Liver (tissue), 9 donors: ENCODE results near the gene ASPG. TPM values are rescaled to one million over a fixed set of nuclear protein-coding genes. Genes with fewer than 3 reads are reported as not detected.

ENCODE experiments used
- DNase-seq: peaks from one replicate; pipeline ENCODE4 v3.0.0-alpha.2; 2017; ENCODE audit warnings: low spot score
- H3K27ac ChIP-seq, 2 donors: one replicate each; pipeline ENCODE4 v1.7.0; 2013; ENCODE audit warnings: inconsistent platforms in 2 of 2, low read length in 2 of 2, control low read depth in 1 of 2, low read depth in 1 of 2, mild to moderate bottlenecking in 1 of 2
- H3K27me3 ChIP-seq, 4 donors: one replicate each; pipeline versions ENCODE4 v1.6.1 to v1.7.0; 2013; ENCODE audit warnings: low read length in 3 of 4, inconsistent platforms in 1 of 4, mild to moderate bottlenecking in 1 of 4, moderate library complexity in 1 of 4; ENCODE audit not compliant: control insufficient read depth in 4 of 4, insufficient read depth in 4 of 4
- H3K36me3 ChIP-seq, 4 donors: one replicate each; pipeline versions ENCODE4 v1.6.1 to v1.7.0; 2013; ENCODE audit warnings: low read length in 3 of 4, mild to moderate bottlenecking in 3 of 4, low read depth in 1 of 4, moderate library complexity in 1 of 4; ENCODE audit not compliant: control insufficient read depth in 4 of 4, insufficient read depth in 3 of 4
- H3K4me1 ChIP-seq, 4 donors: one replicate each; pipeline versions ENCODE4 v1.6.1 to v1.7.0; 2013; ENCODE audit warnings: low read length in 3 of 4, mild to moderate bottlenecking in 3 of 4, moderate library complexity in 1 of 4; ENCODE audit not compliant: control insufficient read depth in 4 of 4, insufficient read depth in 4 of 4
- H3K4me3 ChIP-seq, 3 donors: one replicate each; pipeline versions ENCODE4 v1.6.1 to v1.7.0; 2013; ENCODE audit warnings: low read length in 3 of 3, control low read depth in 1 of 3, low read depth in 1 of 3, mild to moderate bottlenecking in 1 of 3
- H3K9ac ChIP-seq, 2 donors: one replicate each; pipeline ENCODE4 v1.7.0; 2013; ENCODE audit warnings: low read length in 2 of 2, mild to moderate bottlenecking in 2 of 2, moderate library complexity in 2 of 2, control low read depth in 1 of 2, low read depth in 1 of 2
- H3K9me3 ChIP-seq, 4 donors: one replicate each; pipeline versions ENCODE4 v1.6.1 to v1.7.0; 2013; ENCODE audit warnings: low read length in 3 of 4; ENCODE audit not compliant: control insufficient read depth in 4 of 4
- ATF3 ChIP-seq: IDR thresholded peaks from 2 replicates; pipeline ENCODE4 v1.6.1; 2016; ENCODE audit warnings: antibody characterized with exemption
- CTCF ChIP-seq: fragments of 150-350 bp; IDR thresholded peaks from 2 replicates; pipeline ENCODE4 v1.5.1; 2017; ENCODE audit warnings: improper control_type of control experiment, low read depth, low read length; ENCODE audit not compliant: missing input control
- EGR1 ChIP-seq, 2 donors: IDR thresholded peaks; 2 replicates each; pipeline ENCODE4 v1.6.1; 2016 to 2018; ENCODE audit warnings: antibody characterized with exemption in 2 of 2, low read depth in 2 of 2
- FOXA1 ChIP-seq: IDR thresholded peaks from 2 replicates; pipeline ENCODE4 v1.6.1; 2016; ENCODE audit warnings: antibody characterized with exemption
- FOXA2 ChIP-seq: IDR thresholded peaks from 2 replicates; pipeline ENCODE4 v1.6.1; 2016; ENCODE audit warnings: antibody characterized with exemption
- GABPA ChIP-seq, 2 donors: IDR thresholded peaks in 1 of 2; conservative IDR thresholded peaks in 1 of 2; 2 replicates each; pipeline ENCODE4 v1.6.1; 2016; ENCODE audit warnings: antibody characterized with exemption in 2 of 2, mild to moderate bottlenecking in 1 of 2, moderate library complexity in 1 of 2
- HNF4A ChIP-seq, 2 donors: conservative IDR thresholded peaks; 2 replicates each; pipeline ENCODE4 v1.6.1; 2016; ENCODE audit warnings: antibody characterized with exemption in 2 of 2, mild to moderate bottlenecking in 2 of 2
- HNF4G ChIP-seq: IDR thresholded peaks from 2 replicates; pipeline ENCODE4 v1.6.1; 2016; ENCODE audit warnings: antibody characterized with exemption
- JUND ChIP-seq, 2 donors: IDR thresholded peaks; 2 replicates each; pipeline ENCODE4 v1.6.1; 2016; ENCODE audit warnings: antibody characterized with exemption in 2 of 2
- MAX ChIP-seq: IDR thresholded peaks from 2 replicates; pipeline ENCODE4 v1.6.1; 2016; ENCODE audit warnings: antibody characterized with exemption
- NR2F2 ChIP-seq: IDR thresholded peaks from 2 replicates; pipeline ENCODE4 v1.6.1; 2016; ENCODE audit warnings: antibody characterized with exemption
- RAD21 ChIP-seq, 2 donors: IDR thresholded peaks; 2 replicates each; pipeline ENCODE4 v1.6.1; 2016; ENCODE audit warnings: antibody characterized with exemption in 2 of 2, mild to moderate bottlenecking in 2 of 2
- REST ChIP-seq: IDR thresholded peaks from 2 replicates; pipeline ENCODE4 v1.6.1; 2016; ENCODE audit warnings: antibody characterized with exemption, mild to moderate bottlenecking
- RXRA ChIP-seq, 2 donors: IDR thresholded peaks; 2 replicates each; pipeline ENCODE4 v1.6.1; 2017 to 2018; ENCODE audit warnings: antibody characterized with exemption in 2 of 2, mild to moderate bottlenecking in 1 of 2
- SP1 ChIP-seq: IDR thresholded peaks from 2 replicates; pipeline ENCODE4 v1.6.1; 2018; ENCODE audit warnings: antibody characterized with exemption, mild to moderate bottlenecking
- TAF1 ChIP-seq: conservative IDR thresholded peaks from 2 replicates; pipeline ENCODE4 v1.6.1; 2016; ENCODE audit warnings: antibody characterized with exemption, mild to moderate bottlenecking
- YY1 ChIP-seq: IDR thresholded peaks from 2 replicates; pipeline ENCODE4 v1.6.1; 2016; ENCODE audit warnings: antibody characterized with exemption, mild to moderate bottlenecking
- ZBTB33 ChIP-seq: IDR thresholded peaks from 2 replicates; pipeline ENCODE4 v1.6.1; 2016; ENCODE audit warnings: antibody characterized with exemption
- WGBS: extraction: QIAGEN DNeasy Blood & Tissue Kit; methylation state at CpG from one replicate; pipeline ENCODE4 v1.1.7; 2013; 5-methylcytosine and 5-hydroxymethylcytosine counted together
- polyA plus RNA-seq, 2 donors: library from polyadenylated mRNA; stranded (reverse) in 1 of 2; unstranded in 1 of 2; fragments of 200-250 nt in 1 of 2; fragments of >200 nt in 1 of 2; fragmentation: Nextera tagmentation in 1 of 2; extraction: Ambion mirVana in 1 of 2; gene quantifications; one replicate each; pipeline versions ENCODE4 v1.2.1 to v1.2.3, GENCODE V29; 2013 to 2015
- total RNA-seq, 2 donors: library from RNA; depleted of rRNA; stranded (reverse); fragments of >200 nt; gene quantifications; one replicate each; pipeline ENCODE4 v1.2.3, GENCODE V29; 2014
- donor health status: healthy.
- donor health status: healthy.
- donor health status: healthy.
- donor health status: healthy.
- donor health status: healthy.

Gene ASPG
- total and polyA plus RNA-seq, 4 donors, result 42.4 to 158 (median 110) TPM

GRCh38 chr14:104041430-104042104 lies 43.9 kb upstream of the ASPG start:
- H3K9me3 ChIP-seq, result no peaks in the 10 kb centered on the region
- 89% methylated on average over 6 of the region's 6 CpGs for WGBS
- TF ChIP-seq REST, result no peak
- no peak for TF ChIP-seq FOXA1
- TF ChIP-seq ZBTB33, result no peak
- TF ChIP-seq SP1, result no peak
- TF ChIP-seq GABPA (IDR thresholded peaks at IDR 0.05 in 1 of 2, conservative IDR thresholded peaks at IDR 0.05 in 1 of 2), result no peak
- no peak for TF ChIP-seq ATF3
- no peak for TF ChIP-seq RXRA (IDR thresholded peaks at IDR 0.05)
- no peak for TF ChIP-seq MAX
- TF ChIP-seq HNF4A (conservative IDR thresholded peaks at IDR 0.05), result no peak
- no peak for TF ChIP-seq EGR1 (IDR thresholded peaks at IDR 0.05; ENCODE audit: low read depth in 2 of 2)
- TF ChIP-seq HNF4G, result no peak
- TF ChIP-seq YY1, result no peak
- TF ChIP-seq CTCF, result no peak
- TF ChIP-seq FOXA2, result no peak
- TF ChIP-seq NR2F2, result no peak
- TF ChIP-seq TAF1, result no peak
- no peak for TF ChIP-seq JUND (IDR thresholded peaks at IDR 0.05)
- TF ChIP-seq RAD21 (IDR thresholded peaks at IDR 0.05), result no peak
- H3K9ac ChIP-seq, result no peak overlapping the region
- DNase-seq, result no peak
- no peak overlapping the region for H3K27ac ChIP-seq
- H3K4me1 ChIP-seq, result no peaks in the 10 kb centered on the region
- no peaks in the 10 kb centered on the region for H3K36me3 ChIP-seq
- no peak overlapping the region for H3K4me3 ChIP-seq
- peaks cover 0 to 2% (median 0%) of the 10 kb centered on the region in 4 donors for H3K27me3 ChIP-seq
